Inflammatory macrophage (primary cell): ENCODE data around the gene STYXL2.
A peak's percentile ranks its signal among the peaks of the same experiment; 100 is the strongest.

ENCODE experiments used
- DNase-seq, 2 donors: peaks; one replicate each; pipeline ENCODE4 v3.0.0-alpha.2; 2020 to 2022

The STYXL2 gene

GRCh38 chr1:167081594-167082156 is 12.2 kb upstream of the STYXL2 start:
- DNase-seq: no peak

- DNase-seq: peak; percentile 79 to 84
Observed at GRCh38 chr1:167082511-167083027, 11.3 kb upstream of the STYXL2 start.

- no peak for DNase-seq
Observed at GRCh38 chr1:167083066-167083665, 10.7 kb upstream of the STYXL2 start.

GRCh38 chr1:167083871-167084270 is 10.0 kb upstream of the STYXL2 start:
- no peak for DNase-seq

- DNase-seq: no peak
Observed at GRCh38 chr1:167084757-167085156, 9.1 kb upstream of the STYXL2 start.

GRCh38 chr1:167086033-167086432 is 7.8 kb upstream of the STYXL2 start:
- DNase-seq: no peak

- no peak for DNase-seq
Observed at GRCh38 chr1:167086768-167087167, 7.1 kb upstream of the STYXL2 start.

- DNase-seq: no peak
Observed at GRCh38 chr1:167088746-167089417, 5.0 kb upstream of the STYXL2 start.

- no peak for DNase-seq
Observed at GRCh38 chr1:167089939-167090313, 3.9 kb upstream of the STYXL2 start.

GRCh38 chr1:167090314-167090942 is 3.4 kb upstream of the STYXL2 start, which contains the start of gene GPA33:
TSS of gene GPA33 (minus strand) at chr1:167090377. CDS start at chr1:167090287, 90 bp downstream.
- peak; percentile 79 to 94 for DNase-seq

GRCh38 chr1:167092653-167093052 is 1.2 kb upstream of the STYXL2 start:
- DNase-seq: no peak

GRCh38 chr1:167094690-167095089 is 815 bp downstream of the STYXL2 start:
- DNase-seq: no peak

- DNase-seq: no peak
Observed at GRCh38 chr1:167095368-167095767, 1.5 kb downstream of the STYXL2 start.

- DNase-seq: no peak
Observed at GRCh38 chr1:167099851-167100250, 6.0 kb downstream of the STYXL2 start.

GRCh38 chr1:167100730-167101129 is 6.9 kb downstream of the STYXL2 start:
- no peak for DNase-seq

GRCh38 chr1:167101754-167102153 is 7.9 kb downstream of the STYXL2 start:
- no peak for DNase-seq

- no peak for DNase-seq
Observed at GRCh38 chr1:167102906-167103573, 9.2 kb downstream of the STYXL2 start.

- no peak for DNase-seq
Observed at GRCh38 chr1:167104256-167104633, 10.4 kb downstream of the STYXL2 start.

- DNase-seq: no peak
Observed at GRCh38 chr1:167105271-167106118, 11.6 kb downstream of the STYXL2 start.

- DNase-seq: no peak
Observed at GRCh38 chr1:167106119-167106461, 12.2 kb downstream of the STYXL2 start.

- DNase-seq: no peak
Observed at GRCh38 chr1:167107456-167107855, 13.6 kb downstream of the STYXL2 start.

- no peak for DNase-seq
Observed at GRCh38 chr1:167109125-167109524, 15.2 kb downstream of the STYXL2 start.
